NCI-H345 (cell line): ENCODE measurements around the gene SLC29A4.

Experiments used
- DNase-seq: peaks from one replicate; lab custom pipeline; 2025; lab: John Stamatoyannopoulos, UW

Gene SLC29A4

DNA sequence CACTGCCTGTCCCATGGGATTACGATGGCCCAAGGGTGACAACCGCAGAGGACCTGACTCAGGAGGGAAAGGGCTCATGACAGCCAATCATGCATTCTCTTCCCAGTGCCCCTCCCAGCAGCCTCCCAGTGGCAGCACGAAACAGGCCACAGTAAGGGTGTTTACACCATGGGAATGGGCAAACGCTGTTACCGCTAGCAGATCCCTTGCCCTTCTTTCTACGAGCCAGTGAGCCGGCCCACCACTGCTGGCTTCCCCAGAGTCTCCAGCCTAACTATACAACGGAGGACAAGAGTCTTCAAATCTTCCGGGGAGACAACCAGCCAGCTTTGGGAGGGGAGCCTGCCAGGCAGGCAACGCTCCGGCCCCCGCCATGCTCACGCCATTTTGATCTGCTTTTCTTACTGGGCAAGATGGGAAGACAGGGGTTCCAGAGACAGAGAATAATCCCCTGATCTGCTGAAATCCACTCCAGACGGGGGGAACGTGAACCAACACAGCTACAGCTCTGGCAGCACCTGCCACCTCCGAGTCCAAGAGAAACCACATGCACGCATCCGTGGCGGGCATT, 69.8 kb downstream of the SLC29A4 start:
- DNase-seq, result no peak

DNA sequence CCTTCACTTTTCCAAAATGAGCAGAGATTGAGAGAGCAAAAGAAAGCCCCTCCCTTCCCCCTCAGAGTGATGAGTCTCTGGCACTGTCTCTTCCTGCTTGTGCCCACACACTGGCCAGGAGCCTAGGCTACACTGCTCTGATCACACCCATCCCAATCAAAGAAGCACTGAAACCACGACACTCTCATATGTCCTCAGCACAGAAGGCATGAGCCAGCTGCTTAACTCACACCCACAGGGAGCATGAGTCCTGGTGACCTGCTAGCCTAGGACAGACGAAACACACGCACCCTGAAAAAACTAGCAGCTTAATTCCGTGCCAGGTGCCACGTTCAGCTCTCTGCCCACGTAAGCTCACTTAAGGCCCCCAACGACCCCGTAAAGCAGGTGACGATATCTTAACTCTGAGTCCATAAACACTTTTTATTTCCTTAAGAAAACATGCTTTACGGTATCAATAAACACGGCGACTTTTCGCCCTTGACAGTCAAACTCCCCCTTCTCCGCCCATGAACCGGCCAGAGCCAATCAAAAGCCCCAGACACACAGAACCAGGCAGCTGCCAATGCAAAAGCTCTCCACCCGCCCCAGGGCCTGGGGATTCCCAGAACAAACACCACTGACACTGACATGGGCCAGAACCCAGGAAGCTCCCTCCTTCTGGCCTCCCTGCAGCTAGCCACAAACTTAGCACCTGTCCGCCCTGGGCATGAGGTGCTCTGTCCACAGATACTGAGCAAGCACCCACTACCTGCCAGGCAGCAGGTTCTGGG, 71.9 kb downstream of the SLC29A4 start:
- no peak for DNase-seq
